Stimulated activated naive CD8-positive, alpha-beta T cell treated with anti-CD3 and anti-CD28 coated beads, Interleukin-15, Interleukin-2, amounts not matched to agents 100 ng/mL and 50 ng/mL, for 24 hours (primary cell): Measurements from ENCODE around the gene KIF2A.

Source experiments
- H3K27ac Mint-ChIP-seq: one replicate; pipeline ENCODE4 v1.8.0; 2021; ENCODE audit warnings: mild to moderate bottlenecking, mixed read lengths
- H3K27me3 Mint-ChIP-seq: one replicate; pipeline ENCODE4 v1.8.0; 2021; ENCODE audit warnings: mixed read lengths
- H3K36me3 Mint-ChIP-seq: one replicate; pipeline ENCODE4 v1.8.0; 2021; ENCODE audit warnings: low read depth, mixed read lengths
- H3K4me1 Mint-ChIP-seq: one replicate; pipeline ENCODE4 v1.8.0; 2021; ENCODE audit warnings: low read depth, mixed read lengths
- H3K4me3 Mint-ChIP-seq: one replicate; pipeline ENCODE4 v1.8.0; 2021; ENCODE audit warnings: mild to moderate bottlenecking, mixed read lengths
- H3K9me3 Mint-ChIP-seq: one replicate; pipeline ENCODE4 v1.8.0; 2021; ENCODE audit warnings: mixed read lengths

The KIF2A gene

DNA sequence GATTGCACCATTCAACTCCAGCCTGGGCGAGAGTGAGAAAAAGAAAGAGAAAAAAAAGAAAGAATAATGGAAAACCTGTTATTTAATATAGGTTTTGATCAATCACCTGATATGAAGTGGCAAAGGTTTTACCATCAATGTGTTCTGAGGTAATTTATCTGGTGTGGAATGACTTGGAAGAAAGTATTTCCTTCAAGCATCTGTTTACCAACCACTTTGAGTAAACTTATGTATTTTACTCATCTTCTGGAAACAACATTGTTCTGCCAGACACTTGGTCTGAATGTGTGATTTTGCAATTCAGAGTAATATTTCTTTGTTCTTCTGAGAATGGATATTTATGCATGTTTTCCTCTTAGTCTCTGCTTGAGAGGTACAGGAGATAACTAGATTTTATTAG is 24.3 kb downstream of the KIF2A start:
- H3K4me1 Mint-ChIP-seq = peaks cover 85% of the 10 kb centered on the region
- H3K4me3 Mint-ChIP-seq = no peak overlapping the region
- H3K27me3 Mint-ChIP-seq = no peaks in the 10 kb centered on the region
- H3K9me3 Mint-ChIP-seq = no peaks in the 10 kb centered on the region
- peak overlapping the region; percentile 40 for H3K27ac Mint-ChIP-seq
- peaks cover 50% of the 10 kb centered on the region for H3K36me3 Mint-ChIP-seq

DNA sequence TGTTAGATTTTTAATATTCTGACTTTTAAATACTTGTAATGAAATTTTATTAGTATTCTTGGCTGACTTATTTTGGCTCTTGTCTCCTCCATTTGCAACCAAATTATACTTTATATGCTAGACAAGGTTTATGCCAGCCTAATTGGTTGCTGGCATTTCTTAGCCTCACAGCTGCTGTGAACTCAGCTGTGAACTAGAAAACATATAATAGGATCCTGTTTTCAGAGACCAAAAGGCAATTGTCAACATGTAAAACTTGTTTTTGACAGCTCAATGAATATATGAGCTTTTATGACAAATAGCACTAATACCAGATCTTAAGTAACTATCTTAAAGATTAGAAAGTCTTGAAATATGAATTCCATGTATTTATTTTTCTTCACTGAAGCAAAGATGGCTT is 25.9 kb downstream of the KIF2A start:
- Mint-ChIP-seq H3K36me3 (peaks cover 38% of the 10 kb centered on the region), H3K27me3 (no peaks in the 10 kb centered on the region), H3K9me3 (no peaks in the 10 kb centered on the region), H3K27ac (no peak overlapping the region), H3K4me3 (no peak overlapping the region), H3K4me1 (peaks cover 72% of the 10 kb centered on the region)

DNA sequence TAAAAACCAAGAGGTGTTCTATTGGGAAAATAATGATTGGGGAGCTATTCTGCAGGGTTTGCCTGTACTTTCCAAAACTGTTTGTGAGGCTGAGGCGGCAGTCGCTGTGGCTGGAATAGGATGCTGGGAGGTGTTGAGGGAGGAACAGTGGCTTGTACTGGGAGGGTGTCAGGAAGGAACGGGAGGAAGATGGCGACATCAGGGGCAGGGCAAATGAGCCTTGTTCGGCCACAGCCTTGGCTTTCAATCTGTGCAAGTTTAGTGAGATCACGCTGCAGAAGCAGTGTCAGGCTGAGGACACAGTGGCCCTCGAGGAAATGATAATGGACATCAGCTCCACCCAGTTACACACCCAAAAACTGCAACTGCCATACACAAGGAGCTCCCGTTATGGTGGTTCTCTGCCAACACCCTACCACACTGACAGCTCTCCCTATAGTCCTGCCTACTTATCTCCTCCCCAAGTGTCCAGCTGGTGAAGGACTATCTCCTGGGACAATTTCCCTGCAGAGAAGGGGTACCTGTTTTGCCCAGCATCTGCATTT is 27.3 kb downstream of the KIF2A start:
- Mint-ChIP-seq H3K27ac (no peak overlapping the region), H3K9me3 (no peaks in the 10 kb centered on the region), H3K27me3 (no peaks in the 10 kb centered on the region), H3K36me3 (peaks cover 32% of the 10 kb centered on the region), H3K4me1 (peaks cover 62% of the 10 kb centered on the region), H3K4me3 (no peak overlapping the region)

DNA sequence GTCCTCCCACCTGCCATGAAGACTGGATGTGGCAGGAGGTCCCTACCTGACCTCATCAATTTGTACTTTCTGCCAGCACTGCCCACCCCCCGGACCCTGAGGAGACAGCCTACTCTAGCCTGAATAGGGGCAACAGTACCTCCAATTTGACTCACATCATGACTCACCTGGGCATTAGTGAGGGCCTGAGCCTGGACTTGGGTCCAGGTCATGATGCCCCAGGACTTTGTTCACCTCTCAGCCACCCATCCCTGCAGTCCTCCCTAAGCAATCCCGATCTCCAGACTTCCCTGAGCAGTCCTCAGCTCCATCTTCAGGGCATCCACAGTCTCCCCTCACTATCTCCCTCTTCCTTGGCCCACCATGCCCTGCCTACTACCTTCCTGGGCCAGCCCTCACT is 28.1 kb downstream of the KIF2A start:
- peaks cover 58% of the 10 kb centered on the region for H3K4me1 Mint-ChIP-seq
- H3K9me3 Mint-ChIP-seq = no peaks in the 10 kb centered on the region
- H3K27me3 Mint-ChIP-seq = no peaks in the 10 kb centered on the region
- H3K36me3 Mint-ChIP-seq = peaks cover 29% of the 10 kb centered on the region
- H3K27ac Mint-ChIP-seq = peak overlapping the region; percentile 22
- no peak overlapping the region for H3K4me3 Mint-ChIP-seq

DNA sequence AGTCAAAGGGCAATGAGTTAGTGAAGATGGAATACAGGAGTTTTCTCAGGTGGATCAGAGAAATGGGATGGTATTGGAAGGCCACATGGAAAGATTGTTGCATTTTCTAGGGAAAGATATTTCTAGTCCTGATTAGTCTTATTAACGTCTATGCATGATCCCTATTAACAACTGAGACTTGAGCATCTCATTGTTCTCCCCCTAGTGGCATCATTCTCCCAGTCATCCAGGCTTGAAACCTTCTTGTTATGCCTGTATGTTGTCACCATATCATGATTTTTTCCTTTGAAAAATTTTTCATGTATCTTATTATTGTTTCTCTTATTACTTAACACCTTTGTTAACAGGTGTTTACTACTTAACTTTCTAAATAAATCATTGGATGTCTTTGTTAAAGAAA is 34.4 kb downstream of the KIF2A start:
- no peak overlapping the region for H3K4me3 Mint-ChIP-seq
- H3K36me3 Mint-ChIP-seq = peaks cover 24% of the 10 kb centered on the region
- no peaks in the 10 kb centered on the region for H3K27me3 Mint-ChIP-seq
- H3K9me3 Mint-ChIP-seq = no peaks in the 10 kb centered on the region
- H3K4me1 Mint-ChIP-seq = peaks cover 58% of the 10 kb centered on the region
- no peak overlapping the region for H3K27ac Mint-ChIP-seq

DNA sequence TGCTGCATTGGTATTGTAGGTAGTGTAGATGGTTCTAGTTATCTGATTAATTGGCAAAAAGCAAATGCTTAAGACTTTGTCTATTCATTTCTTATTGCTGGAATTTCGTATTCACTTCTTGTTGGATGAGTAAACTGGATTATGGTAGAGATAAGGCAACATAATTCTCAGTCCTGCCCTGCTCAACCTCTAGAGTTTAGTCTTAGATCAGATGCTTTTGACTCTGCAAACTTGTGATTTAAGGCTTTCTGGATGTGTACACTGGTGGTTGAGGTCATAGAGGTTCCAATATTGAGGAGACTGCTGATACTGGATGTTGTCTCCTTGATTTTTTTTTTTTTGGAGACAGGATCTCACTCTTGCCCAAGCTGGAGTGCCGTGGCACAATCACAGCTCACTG is 35.0 kb downstream of the KIF2A start:
- peaks cover 22% of the 10 kb centered on the region for H3K36me3 Mint-ChIP-seq
- H3K4me1 Mint-ChIP-seq = peaks cover 56% of the 10 kb centered on the region
- H3K9me3 Mint-ChIP-seq = no peaks in the 10 kb centered on the region
- peak overlapping the region; percentile 81 for H3K27ac Mint-ChIP-seq
- no peak overlapping the region for H3K4me3 Mint-ChIP-seq
- H3K27me3 Mint-ChIP-seq = no peaks in the 10 kb centered on the region

DNA sequence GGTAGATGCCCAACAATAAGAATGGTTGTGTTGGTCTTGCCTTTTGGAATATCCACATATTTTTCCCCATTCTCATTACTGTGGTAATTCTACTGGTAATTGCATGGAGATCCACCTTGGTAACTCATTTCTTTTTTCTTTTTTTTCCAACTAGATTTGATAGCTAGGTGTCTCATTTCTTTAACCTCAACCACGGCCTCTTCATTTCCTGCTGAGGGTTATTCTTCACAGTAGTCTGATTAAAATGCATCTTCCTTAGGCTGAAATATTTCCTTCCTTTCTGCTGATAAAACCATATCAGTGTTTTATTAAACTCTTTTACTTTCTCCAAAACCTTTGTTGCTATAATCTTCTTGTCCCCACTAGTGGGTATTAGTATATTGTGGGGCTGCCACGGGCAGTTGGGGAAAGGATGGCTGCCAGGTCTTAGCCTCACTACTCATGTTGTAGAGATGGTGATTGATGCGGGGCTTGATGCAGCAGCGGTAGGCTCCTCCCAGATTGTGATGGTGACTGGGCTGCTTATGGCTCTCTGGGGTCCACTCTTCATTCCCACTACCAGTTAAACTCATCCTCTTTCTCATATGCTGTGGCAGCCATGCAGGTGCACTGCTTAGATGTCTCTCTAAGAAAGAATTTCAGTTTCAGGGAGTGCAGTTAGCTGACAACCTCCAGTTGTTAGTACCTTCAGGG is 35.9 kb downstream of the KIF2A start:
- peaks cover 23% of the 10 kb centered on the region for H3K36me3 Mint-ChIP-seq

DNA sequence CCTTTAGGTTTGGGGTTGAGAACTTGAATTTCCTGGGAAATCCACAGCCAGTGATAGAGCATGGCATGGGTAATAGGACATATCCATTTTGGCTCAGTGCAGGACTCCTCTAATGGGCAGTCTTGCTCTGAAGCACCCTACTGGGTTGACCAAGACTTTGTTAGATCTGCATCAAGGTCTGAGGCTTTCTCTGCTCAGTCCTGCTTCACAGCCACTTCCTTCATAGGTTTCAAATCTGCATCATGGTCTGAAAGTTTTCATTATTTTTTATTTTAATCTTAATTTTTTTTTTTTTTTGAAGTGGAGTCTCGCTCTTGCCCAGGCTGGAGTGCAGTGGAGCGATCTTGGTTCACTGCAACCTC is 36.5 kb downstream of the KIF2A start:
- H3K4me1 Mint-ChIP-seq = peaks cover 54% of the 10 kb centered on the region
- peaks cover 25% of the 10 kb centered on the region for H3K36me3 Mint-ChIP-seq
- H3K27ac Mint-ChIP-seq = peak overlapping the region; percentile 81
- no peak overlapping the region for H3K4me3 Mint-ChIP-seq
- H3K9me3 Mint-ChIP-seq = no peaks in the 10 kb centered on the region
- no peaks in the 10 kb centered on the region for H3K27me3 Mint-ChIP-seq

More for the DNA sequence above, 35.9 kb downstream of the KIF2A start:
- no peaks in the 10 kb centered on the region for H3K27me3 Mint-ChIP-seq
- H3K4me3 Mint-ChIP-seq = peak overlapping the region; percentile 11
- H3K4me1 Mint-ChIP-seq = peaks cover 54% of the 10 kb centered on the region
- H3K27ac Mint-ChIP-seq = peak overlapping the region; percentile 81
- no peaks in the 10 kb centered on the region for H3K9me3 Mint-ChIP-seq

DNA sequence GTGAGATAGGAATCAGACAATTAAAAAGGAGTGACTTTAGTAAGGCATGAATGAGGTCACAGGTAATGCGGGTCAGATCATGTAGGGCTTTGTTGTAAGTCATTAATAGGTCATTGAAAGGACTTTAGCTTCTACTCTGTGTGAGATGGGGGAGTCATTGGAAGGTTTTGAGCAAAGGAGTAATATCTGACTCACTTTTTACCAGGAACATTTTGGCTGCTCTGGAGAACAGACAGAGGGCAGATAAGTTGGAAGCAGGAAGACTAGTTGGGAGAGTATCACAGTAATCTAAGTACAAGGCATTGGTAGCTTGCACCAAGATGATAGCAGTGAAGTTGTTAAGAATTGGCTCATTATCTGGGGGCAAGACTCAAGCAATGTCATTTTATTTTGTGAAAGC is 37.4 kb downstream of the KIF2A start:
- no peak overlapping the region for H3K4me3 Mint-ChIP-seq
- no peaks in the 10 kb centered on the region for H3K27me3 Mint-ChIP-seq
- H3K36me3 Mint-ChIP-seq = peaks cover 32% of the 10 kb centered on the region

DNA sequence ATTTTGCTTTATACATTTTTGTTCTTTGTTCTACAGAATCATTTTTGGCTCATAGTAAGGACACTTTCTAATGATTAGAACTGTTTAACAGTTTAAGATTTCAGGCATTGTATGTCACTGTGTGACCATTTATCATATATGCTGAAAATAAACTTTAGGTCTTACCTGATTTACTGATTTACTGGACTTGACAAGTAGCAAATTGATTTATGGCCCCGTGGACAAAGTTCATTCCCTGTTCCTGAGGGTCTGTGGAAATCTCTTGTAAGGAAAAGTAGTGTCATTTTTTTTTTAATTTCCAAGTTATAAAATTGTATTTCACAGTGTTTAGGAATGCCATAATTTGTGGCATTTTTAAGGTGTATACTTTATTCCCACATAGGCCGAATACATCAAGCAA is 40.7 kb downstream of the KIF2A start:
- peaks cover 41% of the 10 kb centered on the region for H3K4me1 Mint-ChIP-seq
- H3K9me3 Mint-ChIP-seq = no peaks in the 10 kb centered on the region
- H3K27me3 Mint-ChIP-seq = no peaks in the 10 kb centered on the region
- H3K27ac Mint-ChIP-seq = no peak overlapping the region
- peaks cover 51% of the 10 kb centered on the region for H3K36me3 Mint-ChIP-seq
- H3K4me3 Mint-ChIP-seq = no peak overlapping the region

More for the DNA sequence above, 37.4 kb downstream of the KIF2A start:
- peak overlapping the region; percentile 79 for H3K27ac Mint-ChIP-seq
- peaks cover 59% of the 10 kb centered on the region for H3K4me1 Mint-ChIP-seq
- H3K9me3 Mint-ChIP-seq = no peaks in the 10 kb centered on the region

DNA sequence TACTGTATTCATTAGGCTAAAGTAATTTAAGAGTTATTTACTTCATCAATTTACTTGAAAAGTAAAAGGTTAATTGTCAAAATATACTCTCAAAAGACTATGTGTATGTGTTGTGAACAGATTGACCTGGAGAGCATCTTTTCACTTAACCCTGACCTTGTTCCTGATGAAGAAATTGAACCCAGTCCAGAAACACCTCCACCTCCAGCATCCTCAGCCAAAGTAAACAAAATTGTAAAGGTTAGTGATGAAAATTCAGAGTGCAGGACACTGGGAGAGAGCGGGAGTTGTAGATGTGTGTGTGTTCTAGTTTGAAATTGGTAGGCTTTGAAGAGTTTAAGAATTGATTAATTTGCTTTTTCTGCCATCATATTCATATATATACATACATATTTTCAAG is 41.9 kb downstream of the KIF2A start:
- H3K36me3 Mint-ChIP-seq = peaks cover 57% of the 10 kb centered on the region
- no peaks in the 10 kb centered on the region for H3K27me3 Mint-ChIP-seq
- peak overlapping the region; percentile 55 for H3K27ac Mint-ChIP-seq
- no peaks in the 10 kb centered on the region for H3K9me3 Mint-ChIP-seq
- no peak overlapping the region for H3K4me3 Mint-ChIP-seq
- H3K4me1 Mint-ChIP-seq = peaks cover 31% of the 10 kb centered on the region

DNA sequence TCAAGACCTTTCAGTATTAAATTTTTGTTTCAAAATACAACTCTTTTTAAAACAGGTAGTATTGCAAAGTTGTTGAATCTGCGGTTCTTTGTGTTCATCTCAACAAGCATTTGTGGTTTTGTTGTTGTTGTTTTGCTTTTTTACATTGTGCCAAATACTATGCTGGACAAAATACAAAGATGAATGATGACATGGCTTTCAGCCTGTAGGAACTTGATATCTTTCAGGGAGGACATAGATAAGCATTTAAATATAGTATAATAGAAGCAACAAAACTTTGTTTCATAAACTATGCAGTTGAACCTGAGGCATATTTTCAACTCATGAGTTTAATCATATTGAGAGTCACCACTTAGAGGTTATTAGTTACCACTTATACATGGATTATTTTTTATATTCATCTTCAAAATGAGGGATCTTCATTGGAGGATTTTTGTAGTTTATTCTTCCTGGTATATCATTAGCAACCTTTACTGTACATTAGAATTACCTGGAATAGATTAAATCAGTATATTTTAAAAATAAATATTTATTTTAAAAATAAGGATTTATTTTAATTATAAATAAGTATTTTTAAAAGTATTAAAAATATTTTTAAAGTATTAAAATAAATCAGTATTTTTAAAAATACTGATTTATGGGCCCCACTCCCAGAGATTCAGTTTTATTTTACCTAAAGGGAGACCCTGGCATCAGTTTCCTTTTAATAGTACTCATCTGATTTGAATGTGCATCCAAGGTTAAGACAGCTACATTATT is 42.9 kb downstream of the KIF2A start:
- Mint-ChIP-seq H3K4me3 (no peak overlapping the region), H3K27me3 (no peaks in the 10 kb centered on the region), H3K9me3 (no peaks in the 10 kb centered on the region), H3K36me3 (peaks cover 52% of the 10 kb centered on the region), H3K4me1 (peaks cover 23% of the 10 kb centered on the region), H3K27ac (no peak overlapping the region)

DNA sequence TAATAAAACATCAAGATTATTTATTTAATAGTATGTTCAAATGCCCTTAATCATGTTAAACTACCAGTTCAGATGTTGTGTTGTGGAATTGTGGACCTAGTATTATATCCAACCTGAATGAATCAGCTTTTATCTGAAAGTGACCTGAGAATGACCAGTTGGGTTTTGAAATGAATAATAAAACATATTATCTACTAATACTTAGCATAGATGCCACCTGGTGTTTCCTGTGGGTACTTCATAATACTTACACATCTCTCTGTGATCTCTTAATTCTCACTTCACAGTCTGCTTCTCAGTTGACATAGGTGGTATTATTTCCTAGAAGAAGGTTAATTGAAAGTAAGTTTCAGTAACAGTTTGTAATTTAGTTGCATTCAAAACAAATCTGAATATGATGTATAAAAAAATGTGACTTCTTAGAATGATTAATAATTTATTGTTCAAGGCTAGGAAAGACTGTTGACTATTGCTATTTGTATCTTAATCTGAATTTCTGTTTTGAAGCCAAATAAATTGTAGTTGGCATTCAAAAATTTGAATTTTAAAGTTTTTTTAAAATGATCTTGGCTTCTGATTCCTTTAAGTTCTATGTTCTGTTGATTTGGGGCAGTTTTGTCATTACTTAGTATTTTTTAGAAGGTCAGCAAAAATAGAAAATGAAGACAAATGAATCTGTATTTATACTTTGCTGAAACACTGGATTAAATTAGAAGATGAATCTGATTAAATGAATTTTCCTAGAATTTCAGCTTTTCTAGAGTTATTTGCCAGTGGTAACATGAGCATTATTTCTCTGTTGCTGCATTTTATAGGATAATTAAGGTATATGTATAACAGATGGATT is 48.2 kb downstream of the KIF2A start:
- peaks cover 58% of the 10 kb centered on the region for H3K36me3 Mint-ChIP-seq

DNA sequence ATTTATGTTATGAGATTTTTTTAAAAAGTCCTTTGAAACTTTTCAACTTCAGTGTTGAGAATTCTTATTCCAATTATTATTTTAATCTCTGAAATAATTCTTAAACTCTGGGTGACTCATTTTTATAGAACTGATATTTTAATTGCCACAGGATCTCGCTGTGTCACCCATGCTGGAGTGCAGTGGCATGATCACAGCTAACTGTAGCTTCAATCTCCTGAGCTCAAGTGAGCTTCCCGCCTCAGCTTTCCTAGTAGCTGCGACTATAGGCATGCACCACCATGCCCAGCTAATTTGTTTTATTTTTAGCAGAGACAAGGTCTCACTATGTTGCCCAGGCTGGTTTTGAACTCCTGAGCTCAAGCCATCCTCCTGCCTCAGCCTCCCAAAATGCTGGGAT is 56.7 kb downstream of the KIF2A start:
- peaks cover 45% of the 10 kb centered on the region for H3K36me3 Mint-ChIP-seq
- peaks cover 4% of the 10 kb centered on the region for H3K4me1 Mint-ChIP-seq
- no peak overlapping the region for H3K4me3 Mint-ChIP-seq
- H3K9me3 Mint-ChIP-seq = no peaks in the 10 kb centered on the region
- no peak overlapping the region for H3K27ac Mint-ChIP-seq
- no peaks in the 10 kb centered on the region for H3K27me3 Mint-ChIP-seq

More for the DNA sequence above, 48.2 kb downstream of the KIF2A start:
- no peaks in the 10 kb centered on the region for H3K9me3 Mint-ChIP-seq
- H3K4me1 Mint-ChIP-seq = peaks cover 12% of the 10 kb centered on the region
- no peak overlapping the region for H3K27ac Mint-ChIP-seq
- H3K4me3 Mint-ChIP-seq = no peak overlapping the region
- no peaks in the 10 kb centered on the region for H3K27me3 Mint-ChIP-seq

DNA sequence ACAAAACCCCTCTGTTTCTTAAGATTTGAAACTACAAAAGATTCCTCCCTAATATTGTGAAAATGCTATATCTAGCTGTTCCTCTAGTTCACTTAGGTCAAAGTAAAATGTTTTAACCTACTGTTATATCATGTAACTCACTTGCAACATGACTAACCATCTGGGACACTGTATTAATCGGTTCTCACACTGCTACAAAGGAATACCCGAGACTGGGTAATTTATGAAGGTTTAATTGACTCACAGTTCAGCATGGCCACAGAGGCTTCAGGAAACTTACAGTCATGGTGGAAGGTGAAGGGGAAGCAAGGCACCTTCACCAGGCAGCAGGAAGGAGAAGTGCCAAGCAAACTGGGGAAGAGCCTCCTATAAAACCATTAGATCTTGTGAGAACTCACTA is 63.0 kb downstream of the KIF2A start:
- Mint-ChIP-seq H3K27me3 (no peaks in the 10 kb centered on the region), H3K4me3 (no peak overlapping the region), H3K9me3 (no peaks in the 10 kb centered on the region), H3K27ac (peak overlapping the region; percentile 63), H3K4me1 (peaks cover 13% of the 10 kb centered on the region), H3K36me3 (peaks cover 58% of the 10 kb centered on the region)
